WTC11 (cell line): ENCODE measurements around the gene OR4D10.

Experiments
- CBFB ChIP-seq: sonication (generic); formaldehyde crosslinking; IDR thresholded peaks from 2 replicates; pipeline ENCODE4 v1.8.1; 2022; ENCODE audit warnings: mild to moderate bottlenecking, low read depth, missing genetic modification reagents
- CREB1 ChIP-seq: sonication (generic); formaldehyde crosslinking; IDR thresholded peaks from 2 replicates; pipeline ENCODE4 v1.8.0; 2023; ENCODE audit warnings: mild to moderate bottlenecking, missing genetic modification reagents
- EMX1 ChIP-seq: fragments of 250-450 bp; sonication (Bioruptor Pico); IDR thresholded peaks from 2 replicates; pipeline ENCODE4 v1.8.0; 2021; ENCODE audit warnings: mild to moderate bottlenecking
- ESRRA ChIP-seq: sonication (generic); formaldehyde crosslinking; IDR thresholded peaks from 2 replicates; pipeline ENCODE4 v1.8.1; 2022; ENCODE audit warnings: mild to moderate bottlenecking, missing genetic modification reagents, borderline replicate concordance
- NR2C2 ChIP-seq: sonication (generic); formaldehyde crosslinking; IDR thresholded peaks from 2 replicates; pipeline ENCODE4 v1.8.0; 2022; ENCODE audit warnings: mild to moderate bottlenecking, missing genetic modification reagents
- RELA ChIP-seq: sonication (generic); formaldehyde crosslinking; IDR thresholded peaks from 2 replicates; pipeline ENCODE4 v1.8.1; 2022; ENCODE audit warnings: missing genetic modification reagents, mild to moderate bottlenecking, borderline replicate concordance
- ZBTB21 ChIP-seq: sonication (generic); formaldehyde crosslinking; IDR thresholded peaks from 2 replicates; pipeline ENCODE4 v1.8.1; 2023; ENCODE audit warnings: mild to moderate bottlenecking, missing genetic modification reagents, borderline replicate concordance
- ZNF121 ChIP-seq: sonication (generic); formaldehyde crosslinking; IDR thresholded peaks from 2 replicates; pipeline ENCODE4 v1.8.0; 2023; ENCODE audit warnings: missing genetic modification reagents
- TF ChIP-seq, protein P1 (sequence below): fragments of 200-600 bp; IDR thresholded peaks from 2 replicates; pipeline ENCODE4 v1.8.0; 2022; ENCODE audit warnings: antibody characterized with exemption
- TF ChIP-seq, protein P2 (sequence below): sonication (generic); formaldehyde crosslinking; IDR thresholded peaks from 2 replicates; pipeline ENCODE4 v1.8.1; 2022; ENCODE audit warnings: low read depth, mild to moderate bottlenecking, moderate library complexity, missing genetic modification reagents, borderline replicate concordance
- TF ChIP-seq, protein P3 (sequence below): sonication (generic); formaldehyde crosslinking; IDR thresholded peaks from 2 replicates; pipeline ENCODE4 v1.8.1; 2023; ENCODE audit warnings: mild to moderate bottlenecking, missing genetic modification reagents, moderate library complexity
- TF ChIP-seq, protein P4 (sequence below): sonication (generic); formaldehyde crosslinking; conservative IDR thresholded peaks from 2 replicates; pipeline ENCODE4 v1.8.1; 2022; ENCODE audit warnings: mild to moderate bottlenecking, missing genetic modification reagents

DNA sequence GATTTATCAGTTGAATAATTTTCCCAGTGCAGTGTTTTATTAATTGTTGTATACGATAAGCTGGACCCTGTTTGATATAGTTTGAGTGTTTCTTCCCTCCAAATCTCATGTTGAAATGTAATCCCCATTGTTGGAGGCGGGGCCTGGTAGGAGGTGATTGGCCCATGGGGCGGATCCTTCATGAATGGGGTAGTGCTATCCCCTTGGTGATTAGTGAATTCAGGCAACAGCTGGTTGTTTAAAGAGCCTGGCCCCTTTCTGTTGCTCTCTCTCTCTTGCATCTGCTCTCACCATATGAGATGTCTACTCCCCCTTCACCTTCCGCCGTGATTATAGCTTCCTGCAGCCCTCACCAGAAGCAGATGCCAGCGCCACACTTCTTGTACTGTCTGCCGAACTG is 35.3 kb upstream of the OR4D10 start:
- TF ChIP-seq RELA (CRISPR knock-in tag), result no peak
- TF ChIP-seq, protein P1, sequence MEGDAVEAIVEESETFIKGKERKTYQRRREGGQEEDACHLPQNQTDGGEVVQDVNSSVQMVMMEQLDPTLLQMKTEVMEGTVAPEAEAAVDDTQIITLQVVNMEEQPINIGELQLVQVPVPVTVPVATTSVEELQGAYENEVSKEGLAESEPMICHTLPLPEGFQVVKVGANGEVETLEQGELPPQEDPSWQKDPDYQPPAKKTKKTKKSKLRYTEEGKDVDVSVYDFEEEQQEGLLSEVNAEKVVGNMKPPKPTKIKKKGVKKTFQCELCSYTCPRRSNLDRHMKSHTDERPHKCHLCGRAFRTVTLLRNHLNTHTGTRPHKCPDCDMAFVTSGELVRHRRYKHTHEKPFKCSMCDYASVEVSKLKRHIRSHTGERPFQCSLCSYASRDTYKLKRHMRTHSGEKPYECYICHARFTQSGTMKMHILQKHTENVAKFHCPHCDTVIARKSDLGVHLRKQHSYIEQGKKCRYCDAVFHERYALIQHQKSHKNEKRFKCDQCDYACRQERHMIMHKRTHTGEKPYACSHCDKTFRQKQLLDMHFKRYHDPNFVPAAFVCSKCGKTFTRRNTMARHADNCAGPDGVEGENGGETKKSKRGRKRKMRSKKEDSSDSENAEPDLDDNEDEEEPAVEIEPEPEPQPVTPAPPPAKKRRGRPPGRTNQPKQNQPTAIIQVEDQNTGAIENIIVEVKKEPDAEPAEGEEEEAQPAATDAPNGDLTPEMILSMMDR, result no peak
- TF ChIP-seq ZBTB21, result no peak
- TF ChIP-seq CREB1, result no peak
- TF ChIP-seq NR2C2, result no peak
- no peak for TF ChIP-seq ZNF121 (CRISPR knock-in tag)
- TF ChIP-seq, protein P2, sequence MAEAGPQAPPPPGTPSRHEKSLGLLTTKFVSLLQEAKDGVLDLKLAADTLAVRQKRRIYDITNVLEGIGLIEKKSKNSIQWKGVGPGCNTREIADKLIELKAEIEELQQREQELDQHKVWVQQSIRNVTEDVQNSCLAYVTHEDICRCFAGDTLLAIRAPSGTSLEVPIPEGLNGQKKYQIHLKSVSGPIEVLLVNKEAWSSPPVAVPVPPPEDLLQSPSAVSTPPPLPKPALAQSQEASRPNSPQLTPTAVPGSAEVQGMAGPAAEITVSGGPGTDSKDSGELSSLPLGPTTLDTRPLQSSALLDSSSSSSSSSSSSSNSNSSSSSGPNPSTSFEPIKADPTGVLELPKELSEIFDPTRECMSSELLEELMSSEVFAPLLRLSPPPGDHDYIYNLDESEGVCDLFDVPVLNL (CRISPR knock-in tag), result no peak
- TF ChIP-seq CBFB, result no peak
- TF ChIP-seq, protein P3, sequence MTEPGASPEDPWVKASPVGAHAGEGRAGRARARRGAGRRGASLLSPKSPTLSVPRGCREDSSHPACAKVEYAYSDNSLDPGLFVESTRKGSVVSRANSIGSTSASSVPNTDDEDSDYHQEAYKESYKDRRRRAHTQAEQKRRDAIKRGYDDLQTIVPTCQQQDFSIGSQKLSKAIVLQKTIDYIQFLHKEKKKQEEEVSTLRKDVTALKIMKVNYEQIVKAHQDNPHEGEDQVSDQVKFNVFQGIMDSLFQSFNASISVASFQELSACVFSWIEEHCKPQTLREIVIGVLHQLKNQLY (CRISPR knock-in tag), result no peak
- TF ChIP-seq ESRRA, result no peak
- TF ChIP-seq, protein P4, sequence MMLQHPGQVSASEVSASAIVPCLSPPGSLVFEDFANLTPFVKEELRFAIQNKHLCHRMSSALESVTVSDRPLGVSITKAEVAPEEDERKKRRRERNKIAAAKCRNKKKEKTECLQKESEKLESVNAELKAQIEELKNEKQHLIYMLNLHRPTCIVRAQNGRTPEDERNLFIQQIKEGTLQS (CRISPR knock-in tag), result no peak
- TF ChIP-seq EMX1, result no peak
